Cerebellar nuclear complex (tissue), 1 donor: Measurements from ENCODE around the gene ALPL.
"Not testable (repeated sequence)": the region's sequence is repeated elsewhere in the genome, so short reads cannot be mapped to it uniquely, and the experiment has no call there.

Experiments
- DNase-seq, 2 experiments: peaks; one replicate each; lab custom pipeline; 2025; lab: John Stamatoyannopoulos, UW

Gene ALPL

DNA sequence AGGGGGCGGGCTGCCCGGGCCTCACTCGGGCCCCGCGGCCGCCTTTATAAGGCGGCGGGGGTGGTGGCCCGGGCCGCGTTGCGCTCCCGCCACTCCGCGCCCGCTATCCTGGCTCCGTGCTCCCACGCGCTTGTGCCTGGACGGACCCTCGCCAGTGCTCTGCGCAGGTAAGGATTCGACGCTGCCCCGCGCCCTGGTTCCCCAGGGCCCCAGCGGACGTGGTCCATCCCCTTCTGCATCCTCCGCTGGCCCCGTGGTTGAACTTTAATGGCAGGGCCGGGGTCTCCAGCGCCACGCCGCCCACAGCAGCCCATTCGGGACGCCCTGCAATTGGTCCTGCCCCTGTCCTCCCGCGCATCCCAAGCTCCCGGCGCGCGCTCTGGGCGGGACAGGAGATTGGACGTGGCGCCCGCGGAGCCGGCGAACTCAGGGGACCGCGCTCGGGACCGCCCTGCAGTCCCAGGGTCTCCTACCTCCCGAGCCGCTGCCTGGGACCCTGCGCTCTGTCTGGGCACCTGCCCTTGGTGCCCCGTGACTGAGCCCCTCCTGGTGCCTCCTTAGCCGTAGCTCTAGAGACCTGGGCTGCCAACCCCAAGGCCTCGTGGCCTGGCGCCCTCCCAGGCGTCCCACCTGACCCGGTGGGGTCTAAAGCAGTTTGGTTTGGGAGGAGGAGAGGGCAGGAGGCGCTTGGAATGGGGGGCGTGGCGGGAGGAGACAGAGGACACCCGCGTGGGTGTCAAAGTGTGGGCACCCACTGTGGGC lies at the start of gene ALPL:
Gene ALPL (plus strand): TSS at position 73 of the 762 bp plus-strand sequence. CDS start 44,659 bp downstream, outside the sequence.
- DNase-seq = no peak

DNA sequence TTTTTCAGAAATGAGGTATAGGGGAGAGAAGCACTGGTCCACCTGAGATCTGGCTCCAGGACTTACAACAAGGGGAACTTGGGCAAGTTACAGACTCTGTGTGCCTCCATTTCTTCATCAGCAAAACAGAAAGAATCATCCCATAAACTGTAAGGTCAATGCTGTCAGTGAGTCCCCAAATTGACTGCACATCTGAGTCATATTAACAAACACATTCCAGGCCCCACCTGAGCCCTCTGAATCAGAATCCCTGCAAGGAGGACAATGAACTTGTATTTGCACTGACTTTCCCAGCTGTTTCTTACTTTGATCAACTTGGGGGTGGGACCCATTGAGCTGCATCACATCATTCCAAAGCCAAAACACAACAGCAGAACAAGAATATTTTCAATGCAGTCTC lies 44.1 kb upstream of the ALPL start:
- not testable (repeated sequence) for DNase-seq

DNA sequence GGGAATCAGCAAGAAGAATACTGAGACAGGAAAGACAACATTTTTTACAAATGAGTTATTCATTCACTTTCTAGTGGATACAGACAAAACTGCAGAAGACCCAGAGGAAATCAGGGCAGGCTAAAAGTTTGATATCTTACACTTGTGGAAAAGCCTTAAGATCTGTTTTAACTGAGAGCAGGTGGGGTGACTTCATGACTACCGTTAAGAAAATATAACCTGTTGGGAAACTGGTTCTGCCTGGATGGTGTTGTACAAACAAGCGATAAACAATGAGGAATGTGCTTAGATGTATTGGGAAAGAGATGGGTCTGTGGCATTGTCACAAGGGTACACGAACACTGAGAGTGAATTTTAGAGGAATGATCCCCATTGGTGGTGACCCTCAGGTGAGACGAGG lies 41.3 kb upstream of the ALPL start:
- DNase-seq = not testable (repeated sequence)

DNA sequence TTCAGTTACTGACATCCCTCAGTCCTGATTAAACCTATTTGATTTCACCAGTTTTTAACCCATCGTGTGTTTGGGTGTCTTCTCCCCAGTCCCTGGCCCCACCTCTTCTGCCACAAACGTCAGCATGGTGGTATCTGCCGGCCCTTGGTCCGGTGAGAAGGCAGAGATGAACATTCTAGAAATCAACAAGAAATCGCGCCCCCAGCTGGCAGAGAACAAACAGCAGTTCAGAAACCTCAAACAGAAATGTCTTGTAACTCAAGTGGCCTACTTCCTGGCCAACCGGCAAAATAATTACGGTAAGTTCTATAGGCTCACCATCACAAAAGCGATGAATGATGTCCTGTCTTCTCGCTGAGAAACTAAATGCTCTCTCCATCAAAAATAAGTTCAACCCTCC lies 40.6 kb upstream of the ALPL start:
- no peak for DNase-seq

DNA sequence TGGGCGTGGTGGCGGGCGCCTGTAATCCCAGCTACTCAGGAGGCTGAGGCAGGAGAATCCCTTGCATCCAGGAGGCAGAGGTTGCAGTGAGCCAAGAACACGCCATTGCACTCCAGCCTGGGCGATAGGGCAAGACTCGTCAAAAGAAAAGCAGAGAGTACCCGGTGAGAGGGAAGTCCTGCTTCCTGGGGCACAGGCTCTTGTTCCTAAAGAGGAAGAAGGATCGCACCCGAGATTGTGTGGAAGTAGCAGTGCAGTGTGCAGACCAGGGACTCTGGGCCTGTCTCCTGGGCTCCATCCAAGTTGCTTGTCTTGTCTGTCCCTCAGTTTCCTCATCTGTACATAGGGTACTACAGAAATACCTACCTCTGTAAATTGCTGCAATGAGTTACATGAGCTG lies 39.6 kb upstream of the ALPL start:
- no peak for DNase-seq

DNA sequence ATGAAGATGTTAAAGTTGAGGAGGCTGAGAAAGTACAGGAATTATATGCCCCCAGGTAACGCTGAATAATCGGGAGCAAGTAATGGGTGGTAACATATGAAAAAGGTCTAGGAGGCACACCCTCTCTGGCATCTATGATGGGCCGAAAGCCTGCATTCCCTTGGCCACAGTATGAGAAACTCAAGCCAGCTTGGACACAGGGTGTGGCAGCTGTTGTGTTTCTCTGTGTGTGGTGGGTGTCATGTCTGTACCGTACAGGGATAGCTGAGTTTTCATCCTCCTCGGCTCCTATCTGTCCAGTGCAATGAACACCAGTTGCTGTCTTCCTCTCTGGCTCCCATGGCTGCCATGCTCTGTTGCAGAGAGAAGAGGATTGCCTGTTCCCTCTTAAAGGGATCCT lies 36.4 kb upstream of the ALPL start:
- no peak for DNase-seq

DNA sequence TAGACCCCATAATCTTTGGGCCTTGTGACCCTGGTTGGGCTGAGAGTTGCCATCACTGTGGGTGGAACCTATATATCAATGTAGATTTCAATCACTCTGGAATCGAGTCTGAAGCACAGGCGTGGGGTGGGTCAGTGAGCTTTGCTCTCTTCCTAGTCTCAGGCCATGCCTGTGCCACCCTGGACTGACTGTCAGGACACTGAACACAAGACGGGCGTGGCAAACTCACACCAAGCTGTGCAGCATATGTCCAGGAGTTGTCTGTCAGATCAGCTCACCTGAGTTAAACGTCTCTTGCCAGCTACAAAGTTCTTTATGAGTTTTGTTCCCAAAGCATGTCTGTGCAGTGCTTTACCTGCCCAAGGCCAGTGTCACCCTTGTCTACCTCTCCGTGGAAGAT lies 30.9 kb upstream of the ALPL start:
- no peak for DNase-seq

DNA sequence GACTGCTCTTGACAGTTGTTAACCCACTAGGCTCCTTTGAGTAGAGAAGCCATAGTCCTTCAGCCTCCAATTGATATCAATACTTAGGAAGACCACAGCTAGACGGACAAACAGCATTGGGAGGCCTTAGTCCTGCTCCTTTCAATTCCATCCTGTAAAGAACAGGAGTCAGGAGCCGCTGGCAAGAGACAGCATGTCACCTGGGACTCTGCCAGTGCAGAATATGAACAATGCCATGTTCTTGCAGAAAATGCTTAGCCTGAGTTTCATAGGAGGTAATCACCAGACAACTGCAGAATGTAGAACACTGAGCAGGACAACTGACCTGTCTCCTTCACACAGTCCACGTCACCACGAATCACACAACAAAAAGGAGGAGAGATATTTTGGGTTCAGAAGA lies 25.3 kb upstream of the ALPL start:
- not testable (repeated sequence) for DNase-seq

DNA sequence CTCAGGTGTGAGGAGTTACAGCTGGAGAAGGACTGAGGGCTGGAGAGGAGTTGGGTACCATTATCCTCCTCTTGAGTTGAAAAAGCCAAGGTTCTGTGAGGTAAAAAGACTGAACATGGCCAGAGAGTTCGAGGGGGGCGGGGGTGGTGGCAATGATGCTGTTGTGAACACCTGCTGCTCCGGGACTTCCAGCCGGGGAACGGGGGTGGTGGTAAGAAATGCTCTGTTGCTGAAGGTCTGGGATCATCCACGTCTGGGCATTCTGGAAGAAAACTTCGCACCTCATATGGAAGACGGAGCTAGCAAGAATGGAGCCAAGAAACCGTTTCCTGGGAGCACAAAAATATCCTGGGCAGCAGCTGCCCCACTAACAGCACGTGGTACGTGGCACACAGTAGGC lies 20.1 kb upstream of the ALPL start:
- DNase-seq = no peak

DNA sequence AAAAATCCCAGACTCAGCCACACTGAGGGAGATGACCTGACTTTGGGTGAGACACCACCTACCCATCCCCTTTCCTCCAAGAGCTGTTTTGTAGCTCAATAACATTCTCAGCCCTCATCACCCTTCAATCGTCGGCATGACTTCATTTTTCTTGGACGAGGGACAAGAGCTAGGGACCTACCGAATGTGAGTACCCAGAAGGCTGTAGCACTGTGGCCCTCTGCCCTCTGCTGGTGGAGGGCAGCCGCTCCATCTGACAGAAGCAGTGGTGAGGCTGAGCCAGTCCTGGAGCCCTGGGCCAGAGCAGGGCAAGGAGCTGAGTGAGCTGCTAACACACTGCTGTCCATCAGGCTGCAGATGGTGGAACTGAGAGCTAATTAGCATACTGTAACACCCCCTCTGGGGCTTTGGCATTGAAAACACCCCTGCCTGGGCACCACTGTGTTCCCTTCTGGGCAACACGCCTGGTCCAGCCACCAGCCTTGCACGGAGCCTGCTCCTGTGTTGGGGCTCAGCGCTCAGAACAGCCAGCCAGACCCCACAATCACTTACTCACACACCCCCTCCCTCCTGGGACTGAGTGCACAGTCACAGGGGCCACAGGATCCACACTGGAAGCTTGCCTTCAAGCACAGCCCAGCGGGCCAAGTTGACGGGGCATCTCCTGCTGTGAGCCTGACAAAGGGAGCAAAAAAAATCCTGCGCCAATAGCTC lies 18.3 kb upstream of the ALPL start:
- no peak for DNase-seq

DNA sequence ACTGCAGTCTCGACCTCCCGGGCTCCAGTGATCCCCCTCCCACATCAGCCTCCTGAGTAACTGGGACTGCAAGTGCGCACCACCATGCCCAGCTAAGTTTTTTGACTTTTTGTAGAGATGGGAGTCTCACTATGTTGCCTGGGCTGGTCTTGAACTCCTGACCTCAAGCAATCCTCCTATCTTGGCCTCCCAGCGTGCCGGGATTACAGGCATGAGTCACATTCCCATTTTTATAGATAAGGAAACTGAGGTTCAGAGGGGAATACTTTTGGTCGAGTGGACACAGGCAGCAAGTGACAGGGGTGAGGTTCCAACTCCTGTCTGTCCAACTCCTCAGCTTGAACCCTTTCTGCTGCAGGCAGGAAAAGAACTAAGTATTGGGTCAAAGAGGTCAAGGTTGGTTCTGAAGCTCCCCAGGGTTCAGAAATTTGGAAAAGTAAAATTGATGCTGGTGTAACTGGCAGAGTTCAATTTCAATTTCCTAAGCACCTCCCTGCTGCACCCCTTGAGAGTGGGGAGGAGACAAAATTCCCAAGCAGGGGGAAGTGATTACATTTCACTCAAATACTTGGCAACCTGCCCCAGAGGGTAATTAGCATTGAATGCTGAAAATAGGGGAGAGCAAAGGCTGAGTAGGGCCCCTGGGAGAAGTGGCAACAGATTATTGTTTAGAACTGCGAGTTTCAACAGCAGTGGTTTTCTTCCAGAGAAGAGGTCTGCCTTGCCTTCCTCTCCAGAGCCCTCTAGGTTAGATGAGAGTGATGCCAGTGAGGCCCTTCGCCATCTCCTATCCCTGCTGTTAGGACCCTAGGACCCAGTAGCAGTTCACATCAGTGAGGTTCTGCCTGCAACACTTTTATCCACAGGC lies 17.5 kb upstream of the ALPL start:
- DNase-seq = no peak

DNA sequence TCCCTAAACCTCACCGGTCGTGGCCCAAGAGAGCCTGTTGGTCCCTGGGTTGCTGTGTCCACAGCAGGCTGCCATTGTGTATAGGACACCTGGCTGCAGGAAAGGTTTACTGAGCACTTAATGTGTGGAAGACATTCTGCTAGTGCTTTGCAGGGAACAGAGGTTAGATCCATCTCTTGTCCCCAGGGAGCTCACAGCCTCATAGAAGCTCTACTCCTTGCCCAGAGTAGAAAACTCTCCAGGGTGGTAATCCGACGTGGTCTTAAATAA lies 16.9 kb upstream of the ALPL start:
- no peak for DNase-seq

DNA sequence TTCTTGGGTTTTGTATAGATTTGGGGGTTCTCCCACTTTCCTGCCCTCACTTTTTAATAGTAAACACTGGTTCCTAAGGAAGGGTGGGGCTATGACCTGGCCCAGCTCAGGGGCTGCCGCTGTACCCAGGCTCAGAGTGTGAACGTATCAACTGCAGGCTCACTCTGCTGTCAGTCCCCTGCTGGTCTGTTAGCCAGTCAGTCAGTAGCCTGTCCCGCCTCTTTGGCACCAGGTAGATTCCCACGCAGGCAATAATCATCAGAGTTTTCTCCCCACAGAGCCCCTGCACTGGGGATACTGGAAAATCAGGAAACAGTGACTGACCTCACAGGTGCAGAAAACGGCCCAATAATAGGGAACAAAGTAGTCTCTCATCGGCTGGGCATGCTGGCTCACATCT lies 15.0 kb upstream of the ALPL start:
- no peak for DNase-seq

DNA sequence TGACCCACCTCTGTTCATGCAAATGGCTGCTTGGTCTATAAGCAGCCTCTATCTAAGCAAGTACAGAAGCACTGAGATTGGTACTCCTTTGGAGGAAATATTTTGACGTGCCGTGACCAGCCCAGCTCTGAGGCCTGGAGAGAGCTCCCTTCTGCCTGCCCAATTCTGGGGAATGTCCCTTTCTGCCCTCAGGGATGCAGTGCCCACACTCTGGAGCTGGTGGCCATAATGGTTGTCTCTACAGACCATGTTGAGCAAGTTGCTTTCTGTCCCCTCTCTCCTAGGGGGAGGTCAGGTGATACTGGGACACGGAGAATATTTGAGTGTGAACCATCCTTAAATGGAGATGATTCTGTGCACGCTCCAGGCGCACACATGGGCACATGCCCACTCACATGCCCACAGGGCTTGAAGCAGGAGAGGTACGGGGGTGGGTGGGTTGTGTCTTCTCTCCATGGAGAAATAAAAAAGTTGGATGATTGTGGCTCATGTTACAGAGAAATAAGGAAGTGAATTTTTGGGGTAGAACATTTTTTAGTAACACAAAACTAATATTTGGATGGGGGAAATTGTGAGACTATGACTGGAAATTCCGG lies 13.9 kb upstream of the ALPL start:
- no peak for DNase-seq

DNA sequence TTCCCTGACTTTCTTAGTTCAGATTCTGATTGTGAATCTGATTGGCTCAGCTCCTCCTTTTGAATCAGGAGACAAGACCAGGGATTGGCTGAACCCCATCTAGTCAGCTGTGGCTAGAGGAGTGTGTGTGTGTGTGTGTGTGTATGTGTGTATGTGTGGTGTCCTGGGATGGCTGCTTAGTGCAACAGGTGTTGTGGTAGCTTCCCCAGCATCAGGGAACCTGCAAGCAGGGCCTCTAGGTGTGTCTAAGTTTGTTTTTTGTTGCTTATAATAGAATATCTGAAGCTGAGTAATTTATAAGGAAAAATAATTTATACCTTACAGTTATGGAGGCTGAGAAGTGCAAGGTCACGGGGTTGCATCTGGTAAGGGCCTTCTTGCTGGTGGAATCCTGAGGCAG lies 13.2 kb upstream of the ALPL start:
- DNase-seq = no peak

DNA sequence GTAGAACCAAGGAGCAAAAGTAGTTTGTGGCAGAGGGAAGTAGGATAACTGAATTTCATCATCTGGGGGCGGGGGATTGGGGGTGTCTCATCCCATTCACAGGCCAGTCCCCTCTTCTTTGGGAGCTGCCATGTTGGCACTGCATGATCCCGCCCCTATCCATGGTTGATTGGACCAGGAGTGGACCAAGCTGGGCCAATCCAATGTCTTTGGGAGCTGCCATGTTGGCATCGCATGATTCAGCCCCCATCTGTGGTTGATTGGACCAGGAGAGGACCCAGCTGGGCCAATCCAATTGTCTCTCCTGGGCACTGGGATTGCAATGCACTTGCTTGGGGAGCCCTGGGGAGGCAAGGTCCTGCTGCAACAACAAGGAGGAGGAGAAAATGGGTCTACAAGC lies 12.3 kb upstream of the ALPL start:
- DNase-seq = no peak

DNA sequence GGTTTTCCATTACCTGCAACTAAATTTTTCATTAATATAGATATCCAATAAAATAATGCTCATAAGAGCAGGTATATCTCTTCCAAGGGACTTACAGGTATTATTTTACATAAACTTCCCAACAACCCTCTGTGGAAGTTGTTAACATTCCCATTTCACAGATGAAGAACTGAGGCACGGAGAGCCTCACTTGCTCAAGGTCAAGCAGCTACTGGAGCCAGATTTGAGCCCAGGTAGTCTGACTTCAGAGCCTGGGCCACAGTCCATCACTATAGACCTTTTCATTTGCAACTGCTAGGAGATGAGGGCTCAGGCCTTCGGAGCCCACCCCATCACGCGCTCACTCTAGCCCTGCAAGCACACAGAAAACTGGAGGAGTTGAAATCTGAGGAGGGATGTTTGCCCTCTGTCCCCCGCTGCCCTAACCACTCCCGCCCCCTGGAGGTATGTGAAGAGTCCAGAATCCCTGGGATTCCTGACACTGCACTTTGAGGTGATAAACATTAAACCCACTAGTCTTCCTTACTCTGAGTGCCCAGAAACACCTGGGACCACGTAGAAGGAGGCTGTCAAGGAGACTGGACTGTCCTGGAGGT lies 11.7 kb upstream of the ALPL start:
- no peak for DNase-seq

DNA sequence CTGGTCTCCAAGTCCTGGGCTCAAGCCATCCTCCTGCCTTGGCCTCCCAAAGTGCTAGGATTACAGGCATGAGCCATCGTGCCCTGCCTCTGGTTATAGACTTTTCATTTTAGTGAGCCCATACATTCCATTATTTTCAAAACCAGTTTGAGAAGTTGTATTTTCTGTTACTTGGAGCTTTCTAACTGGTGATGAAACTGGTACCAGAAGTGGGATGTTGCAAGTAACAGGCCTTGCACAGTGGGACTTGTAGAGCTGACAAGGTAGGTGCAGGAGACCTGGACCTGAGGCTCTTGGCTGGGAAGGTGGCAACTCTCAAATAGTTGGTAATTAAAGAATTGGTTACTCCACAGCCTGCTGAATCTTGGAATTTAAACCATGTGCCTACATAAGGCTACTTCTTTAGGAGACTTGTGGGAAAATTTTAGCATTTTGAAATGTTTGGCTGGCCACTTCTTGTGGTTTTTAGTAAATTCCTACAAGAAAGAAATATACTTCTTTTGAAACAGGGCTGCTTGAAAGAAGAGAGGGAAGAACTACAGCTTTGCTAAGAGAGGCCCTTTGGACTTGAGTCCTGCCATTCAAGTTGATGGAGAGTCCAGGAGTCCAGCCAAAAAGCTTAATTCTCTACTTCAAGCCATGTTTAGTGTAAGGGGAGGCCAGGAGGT lies 9.8 kb upstream of the ALPL start:
- DNase-seq = no peak

DNA sequence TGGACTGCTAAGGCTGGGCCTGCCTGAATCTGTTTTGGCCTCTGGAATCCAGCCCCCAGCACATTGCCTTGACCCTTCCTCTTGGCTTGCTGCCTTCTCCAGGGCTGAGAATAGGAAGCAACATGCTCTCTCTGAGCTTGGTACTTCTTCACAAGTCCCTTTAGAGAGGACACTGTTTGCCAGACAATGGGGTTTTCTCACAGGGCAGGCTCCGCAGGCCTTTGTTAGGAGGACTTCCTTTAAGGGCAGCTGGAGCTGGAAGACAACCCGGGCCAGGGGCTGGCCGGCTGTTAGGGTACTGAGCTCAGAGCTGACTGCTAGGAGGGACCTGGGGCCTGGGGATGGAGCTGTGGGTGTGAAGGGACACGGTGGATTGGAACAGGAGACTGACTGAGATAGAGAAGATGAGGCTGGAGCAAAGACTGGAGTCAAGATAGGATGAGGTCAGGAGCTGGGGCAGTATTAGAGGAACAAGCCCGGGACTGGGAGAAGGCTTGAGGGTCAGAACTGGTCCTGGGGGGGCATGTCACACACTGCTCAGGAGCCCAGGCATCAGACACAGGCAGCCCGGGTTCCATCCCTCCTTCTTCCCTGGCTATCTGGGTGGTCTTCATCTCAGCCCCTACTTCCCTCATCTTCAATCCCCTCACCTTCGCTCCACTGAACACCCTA lies 5.4 kb upstream of the ALPL start:
- no peak for DNase-seq

DNA sequence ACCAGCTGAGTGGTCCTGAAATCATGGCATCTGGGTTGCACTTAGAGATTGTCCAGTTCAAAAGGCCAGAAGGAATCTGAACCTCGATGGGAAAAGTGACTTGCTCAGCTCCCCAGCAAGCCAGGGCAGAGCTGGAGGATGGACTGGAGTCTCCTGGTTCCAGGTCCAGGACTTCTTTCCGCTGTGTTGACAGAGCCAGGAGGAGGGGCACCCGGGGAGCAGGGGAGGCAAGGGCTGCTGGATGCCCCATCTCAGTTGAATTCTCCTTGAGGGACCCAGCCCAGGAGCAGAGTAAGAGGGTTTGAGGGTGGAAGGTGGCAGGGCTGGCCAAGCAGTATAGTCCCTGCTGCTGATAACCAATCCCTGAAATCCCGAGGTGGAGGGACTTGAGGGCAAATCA lies 2.4 kb upstream of the ALPL start:
- no peak for DNase-seq
